ENCODE data around the gene SLC66A3.

Gene SLC66A3

GRCh38 chr2:11142987-11143386 lies 12.3 kb upstream of the SLC66A3 start:
- no peaks in the 10 kb centered on the region for H3K9me3 ChIP-seq (ENCODE audit: insufficient read depth, low read length)

GRCh38 chr2:11144077-11144737 lies 11.1 kb upstream of the SLC66A3 start:
- H3K9me3 ChIP-seq (ENCODE audit: insufficient read depth, low read length), result no peaks in the 10 kb centered on the region
- H3K27ac ChIP-seq (ENCODE audit: low read depth, low read length), result no peak overlapping the region
- no peak overlapping the region for H3K4me2 ChIP-seq (ENCODE audit: low read depth, low read length, poor library complexity, severe bottlenecking)
- no peaks in the 10 kb centered on the region for H3F3A ChIP-seq (ENCODE audit: insufficient read depth)
- TF ChIP-seq CTCF (IDR thresholded peaks at IDR 0.05; ENCODE audit: insufficient read depth, low read length, poor library complexity, severe bottlenecking) (no peak), EZH2phosphoT487 (conservative IDR thresholded peaks at IDR 0.05; ENCODE audit: low read length) (no peak)
- H3K36me3 ChIP-seq (ENCODE audit: low read length), result no peaks in the 10 kb centered on the region
- no peaks in the 10 kb centered on the region for H4K20me1 ChIP-seq (ENCODE audit: low read depth, low read length)
- H3K27me3 ChIP-seq (ENCODE audit: low read length), result no peaks in the 10 kb centered on the region
- no peaks in the 10 kb centered on the region for H3K9me2 ChIP-seq (replicated peaks; ENCODE audit: insufficient read depth, low read length)
- H2AFZ ChIP-seq (ENCODE audit: low read depth, low read length, severe bottlenecking), result no peak overlapping the region
- H3K9ac ChIP-seq (ENCODE audit: low read length), result no peak overlapping the region
- H3K79me2 ChIP-seq (ENCODE audit: insufficient read depth, low read length), result no peaks in the 10 kb centered on the region
- no peak overlapping the region for H3K4me3 ChIP-seq (ENCODE audit: insufficient read depth, low read length, poor library complexity, severe bottlenecking)

More at GRCh38 chr2:11142987-11143386, 12.3 kb upstream of the SLC66A3 start:
- Histone ChIP-seq H4K20me1 (ENCODE audit: low read depth, low read length) (no peaks in the 10 kb centered on the region), H3K9me2 (replicated peaks; ENCODE audit: insufficient read depth, low read length) (no peaks in the 10 kb centered on the region), H2AFZ (ENCODE audit: low read depth, low read length, severe bottlenecking) (no peak overlapping the region), H3K27ac (ENCODE audit: low read depth, low read length) (no peak overlapping the region), H3K36me3 (ENCODE audit: low read length) (no peaks in the 10 kb centered on the region), H3K27me3 (ENCODE audit: low read length) (no peaks in the 10 kb centered on the region), H3K4me2 (ENCODE audit: low read depth, low read length, poor library complexity, severe bottlenecking) (no peak overlapping the region), H3K9ac (ENCODE audit: low read length) (no peak overlapping the region), H3K79me2 (ENCODE audit: insufficient read depth, low read length) (no peaks in the 10 kb centered on the region), H3F3A (ENCODE audit: insufficient read depth) (no peaks in the 10 kb centered on the region), H3K4me3 (ENCODE audit: insufficient read depth, low read length, poor library complexity, severe bottlenecking) (no peak overlapping the region)
- TF ChIP-seq CTCF (IDR thresholded peaks at IDR 0.05; ENCODE audit: insufficient read depth, low read length, poor library complexity, severe bottlenecking), result no peak
- no peak for TF ChIP-seq EZH2phosphoT487 (conservative IDR thresholded peaks at IDR 0.05; ENCODE audit: low read length)

GRCh38 chr2:11144738-11145079 lies 10.6 kb upstream of the SLC66A3 start:
- no peaks in the 10 kb centered on the region for H3K9me2 ChIP-seq (replicated peaks; ENCODE audit: insufficient read depth, low read length)
- H4K20me1 ChIP-seq (ENCODE audit: low read depth, low read length), result no peaks in the 10 kb centered on the region
- H3K27ac ChIP-seq (ENCODE audit: low read depth, low read length), result no peak overlapping the region
- no peaks in the 10 kb centered on the region for H3F3A ChIP-seq (ENCODE audit: insufficient read depth)
- no peak overlapping the region for H2AFZ ChIP-seq (ENCODE audit: low read depth, low read length, severe bottlenecking)
- no peak for TF ChIP-seq CTCF (IDR thresholded peaks at IDR 0.05; ENCODE audit: insufficient read depth, low read length, poor library complexity, severe bottlenecking)
- no peak for TF ChIP-seq EZH2phosphoT487 (conservative IDR thresholded peaks at IDR 0.05; ENCODE audit: low read length)
- no peaks in the 10 kb centered on the region for H3K79me2 ChIP-seq (ENCODE audit: insufficient read depth, low read length)
- no peaks in the 10 kb centered on the region for H3K27me3 ChIP-seq (ENCODE audit: low read length)
- no peak overlapping the region for H3K4me3 ChIP-seq (ENCODE audit: insufficient read depth, low read length, poor library complexity, severe bottlenecking)
- H3K4me2 ChIP-seq (ENCODE audit: low read depth, low read length, poor library complexity, severe bottlenecking), result no peak overlapping the region
- no peaks in the 10 kb centered on the region for H3K9me3 ChIP-seq (ENCODE audit: insufficient read depth, low read length)
- no peak overlapping the region for H3K9ac ChIP-seq (ENCODE audit: low read length)
- no peaks in the 10 kb centered on the region for H3K36me3 ChIP-seq (ENCODE audit: low read length)

Data from SU-DHL-6 (cell line).